Natural killer cell (primary cell): Measurements from ENCODE around the gene GNG7. TPM values are rescaled to one million over a fixed set of nuclear protein-coding genes. Genes with fewer than 3 reads are reported as not detected.
A peak's percentile ranks its signal among the peaks of the same experiment; 100 is the strongest.
"Not testable (repeated sequence)": the region's sequence is repeated elsewhere in the genome, so short reads cannot be mapped to it uniquely, and the experiment has no call there.

ENCODE experiments used
- ATAC-seq, 3 donors: fragments of 150-1000 bp in 2 of 3; fragments of 200-7000 bp in 1 of 3; cut with Tn5 transposase; 1 replicate in 1 of 3; 2 replicates in 2 of 3; pipeline ENCODE4 v1.10.0; 2021; ENCODE audit warnings: mild to moderate bottlenecking in 2 of 3, moderate library complexity in 2 of 3
- DNase-seq, 2 donors: peaks; one replicate each; pipeline versions ENCODE4 v3.0.0 to v3.0.0-alpha.2; 2013 to 2021; ENCODE audit warnings: mixed read lengths in 1 of 2
- H3K27ac ChIP-seq: one replicate; pipeline ENCODE4 v1.5.1; 2013; ENCODE audit warnings: mild to moderate bottlenecking, low read length
- H3K27me3 ChIP-seq: one replicate; pipeline ENCODE4 v1.6.1; 2013; ENCODE audit warnings: low read length; ENCODE audit not compliant: control insufficient read depth, insufficient read depth
- H3K36me3 ChIP-seq: one replicate; pipeline ENCODE4 v1.6.1; 2013; ENCODE audit warnings: low read length; ENCODE audit not compliant: control insufficient read depth, insufficient read depth
- H3K4me1 ChIP-seq: one replicate; pipeline ENCODE4 v1.6.1; 2013; ENCODE audit warnings: low read length; ENCODE audit not compliant: control insufficient read depth, insufficient read depth
- H3K4me3 ChIP-seq: one replicate; pipeline ENCODE4 v1.5.1; 2013; ENCODE audit warnings: low read length
- H3K9me3 ChIP-seq: one replicate; pipeline ENCODE4 v1.6.1; 2013; ENCODE audit warnings: low read length; ENCODE audit not compliant: control insufficient read depth, insufficient read depth
- H3K27ac Mint-ChIP-seq, 2 donors: one replicate each; pipeline ENCODE4 v1.8.0; 2022; ENCODE audit warnings: mild to moderate bottlenecking in 2 of 2, mixed read lengths in 2 of 2, moderate library complexity in 1 of 2
- H3K27me3 Mint-ChIP-seq, 2 donors: one replicate each; pipeline ENCODE4 v1.8.0; 2022; ENCODE audit warnings: low read depth in 2 of 2, mixed read lengths in 2 of 2
- H3K36me3 Mint-ChIP-seq: one replicate; pipeline ENCODE4 v1.8.0; 2022; ENCODE audit warnings: mixed read lengths
- H3K4me1 Mint-ChIP-seq, 2 donors: one replicate each; pipeline ENCODE4 v1.8.0; 2022; ENCODE audit warnings: mixed read lengths in 2 of 2
- H3K4me3 Mint-ChIP-seq: one replicate; pipeline ENCODE4 v1.8.0; 2022; ENCODE audit warnings: mild to moderate bottlenecking, moderate library complexity, mixed read lengths
- H3K9me3 Mint-ChIP-seq, 2 donors: one replicate each; pipeline ENCODE4 v1.8.0; 2022; ENCODE audit warnings: mixed read lengths in 2 of 2
- CTCF ChIP-seq: fragments of 200-600 bp; IDR thresholded peaks from one replicate; pipeline ENCODE4 v1.8.0; 2022; ENCODE audit warnings: antibody characterized with exemption
- WGBS: methylation state at CpG from one replicate; pipeline ENCODE4 v1.1.7; 2013; ENCODE audit warnings: missing lambda C conversion rate; ENCODE audit not compliant: insufficient coverage; 5-methylcytosine and 5-hydroxymethylcytosine counted together
- intact Hi-C: fragments of 100-400 bp; cut with micrococcal nuclease; formaldehyde crosslinking; loops from one replicate; pipeline ENCODE4 v1.14.2; 2022
- total RNA-seq, 4 donors: library from RNA; stranded (reverse); fragments of 120-200 nt in 1 of 4; gene quantifications; one replicate each; pipeline versions ENCODE4 v1.2.3 to v1.2.4, GENCODE V29; 2013 to 2022

GNG7 gene
- total RNA-seq, 3 donors from 2014 or later (not counting 1 experiment from before 2014, with no cell fraction given) = 0.75 to 4.8 (median 1.5) TPM

GRCh38 chr19:2668175-2668763 lies 34.2 kb downstream of the GNG7 start:
- no peaks in the 10 kb centered on the region for H3K9me3 Mint-ChIP-seq
- no peak overlapping the region for H3K4me3 Mint-ChIP-seq
- H3K4me1 ChIP-seq = peaks cover 12% of the 10 kb centered on the region
- no peaks in the 10 kb centered on the region for H3K27me3 Mint-ChIP-seq
- H3K27me3 ChIP-seq = no peaks in the 10 kb centered on the region
- no peak overlapping the region for H3K4me3 ChIP-seq
- TF ChIP-seq CTCF = no peak
- no peaks in the 10 kb centered on the region for H3K36me3 ChIP-seq
- ATAC-seq (no peak), DNase-seq (no peak)
- no peak overlapping the region for H3K27ac Mint-ChIP-seq
- peak overlapping the region; percentile 52 for H3K27ac ChIP-seq
- no peaks in the 10 kb centered on the region for H3K36me3 Mint-ChIP-seq
- no peaks in the 10 kb centered on the region for H3K4me1 Mint-ChIP-seq
- WGBS = 83% methylated on average over 15 of the region's 15 CpGs
- no peaks in the 10 kb centered on the region for H3K9me3 ChIP-seq
- intact Hi-C loops = no loop called here

- H3K36me3 ChIP-seq, H3K4me3 ChIP-seq, ATAC-seq, H3K4me3 Mint-ChIP-seq, H3K36me3 Mint-ChIP-seq, H3K9me3 ChIP-seq, H3K27ac ChIP-seq, H3K4me1 Mint-ChIP-seq, H3K27ac Mint-ChIP-seq, H3K27me3 Mint-ChIP-seq, DNase-seq, H3K9me3 Mint-ChIP-seq, intact Hi-C loops, H3K27me3 ChIP-seq: not testable (repeated sequence)
- H3K4me1 ChIP-seq = peaks cover 12% of the 10 kb centered on the region
- 92% methylated on average over 10 of the region's 10 CpGs for WGBS
Measured at GRCh38 chr19:2667349-2667748, 35.1 kb downstream of the GNG7 start.

- no peaks in the 10 kb centered on the region for H3K27me3 Mint-ChIP-seq
- intact Hi-C loops = no loop called here
- H3K4me3 Mint-ChIP-seq = no peak overlapping the region
- H3K27ac Mint-ChIP-seq = no peak overlapping the region
- H3K9me3 ChIP-seq = peaks cover 3% of the 10 kb centered on the region
- H3K27ac ChIP-seq = no peak overlapping the region
- no peaks in the 10 kb centered on the region for H3K9me3 Mint-ChIP-seq
- 94% methylated on average over 9 of the region's 9 CpGs for WGBS
- H3K36me3 ChIP-seq = no peaks in the 10 kb centered on the region
- no peak overlapping the region for H3K4me3 ChIP-seq
- ATAC-seq = no peak
- H3K4me1 Mint-ChIP-seq = no peaks in the 10 kb centered on the region
- TF ChIP-seq CTCF = no peak
- H3K36me3 Mint-ChIP-seq = no peaks in the 10 kb centered on the region
- no peak for DNase-seq
- no peaks in the 10 kb centered on the region for H3K27me3 ChIP-seq
- peaks cover 12% of the 10 kb centered on the region for H3K4me1 ChIP-seq
Measured at GRCh38 chr19:2666344-2666994, 36.0 kb downstream of the GNG7 start.

GRCh38 chr19:2665103-2665502 lies 37.4 kb downstream of the GNG7 start:
- DNase-seq (no peak), ATAC-seq (no peak)
- peaks cover 12% of the 10 kb centered on the region for H3K4me1 ChIP-seq
- intact Hi-C loops = no loop called here
- Mint-ChIP-seq H3K27me3 (no peaks in the 10 kb centered on the region), H3K36me3 (no peaks in the 10 kb centered on the region), H3K27ac (no peak overlapping the region), H3K4me3 (no peak overlapping the region), H3K4me1 (no peaks in the 10 kb centered on the region), H3K9me3 (peaks cover 0 to 2% of the 10 kb centered on the region in 2 donors)
- H3K27me3 ChIP-seq = no peaks in the 10 kb centered on the region
- H3K27ac ChIP-seq = peak overlapping the region; percentile 85
- H3K36me3 ChIP-seq = no peaks in the 10 kb centered on the region
- H3K9me3 ChIP-seq = peaks cover 4% of the 10 kb centered on the region
- WGBS = 95% methylated on average over 11 of the region's 11 CpGs
- H3K4me3 ChIP-seq = no peak overlapping the region
- no peak for TF ChIP-seq CTCF
